ENCODE results near the gene CROCC2.

GRCh38 chr2:241034490-241035141, 128.5 kb downstream of the CROCC2 start:
- TF ChIP-seq FOXM1 (IDR thresholded peaks at IDR 0.05; ENCODE audit: low read depth, low read length), result no peak
- TF ChIP-seq EZH2 (IDR thresholded peaks at IDR 0.05; ENCODE audit: borderline replicate concordance, control insufficient read depth, low read depth, low read length), result no peak
- TF ChIP-seq EP300 (IDR thresholded peaks at IDR 0.05; ENCODE audit: borderline replicate concordance in 1 of 2, control insufficient read depth in 1 of 2, low read depth in 2 of 2, low read length in 2 of 2), result no peak
- no peak for TF ChIP-seq ETV6 (conservative IDR thresholded peaks at IDR 0.05 in 1 of 2, IDR thresholded peaks at IDR 0.05 in 1 of 2; ENCODE audit: borderline replicate concordance in 1 of 2, low read depth in 1 of 2)
- TF ChIP-seq NKRF (conservative IDR thresholded peaks at IDR 0.05), result no peak
- TF ChIP-seq MTA3 (IDR thresholded peaks at IDR 0.05; ENCODE audit: borderline replicate concordance, low read length), result no peak
- no peak for TF ChIP-seq CTCF (IDR thresholded peaks at IDR 0.05 in 2 of 3, conservative IDR thresholded peaks at IDR 0.05 in 1 of 3; ENCODE audit: control insufficient read depth in 2 of 3, extremely low read depth in 1 of 3, insufficient read depth in 1 of 3, low read depth in 3 of 3, low read length in 3 of 3)
- no peak for TF ChIP-seq POU2F2 (IDR thresholded peaks at IDR 0.05; ENCODE audit: borderline replicate concordance, low read depth, low read length)
- no peak for TF ChIP-seq CREB1 (IDR thresholded peaks at IDR 0.05; ENCODE audit: low read depth)
- no peak for TF ChIP-seq POLR2A (IDR thresholded peaks at IDR 0.05; ENCODE audit: low read depth, low read length)
- no peak for TF ChIP-seq USF2 (IDR thresholded peaks at IDR 0.05; ENCODE audit: borderline replicate concordance, low read depth, low read length)
- TF ChIP-seq ESRRA (IDR thresholded peaks at IDR 0.05; ENCODE audit: low read length), result no peak
- TF ChIP-seq POLR2AphosphoS5 (IDR thresholded peaks at IDR 0.05; ENCODE audit: low read length), result no peak

Measured in GM12878 (cell line).